Hepatocyte (in vitro differentiated cells): Measurements from ENCODE around the gene PTPRN2. TPM values are rescaled to one million over a fixed set of nuclear protein-coding genes. Genes with fewer than 3 reads are reported as not detected.

Experiments
- DNase-seq: peaks from one replicate; pipeline ENCODE4 v3.0.0-alpha.2; 2016; ENCODE audit warnings: low spot score
- H2AFZ ChIP-seq: fragments of 200-600 bp; sonication (generic); 2 replicates; pipeline ENCODE4 v1.6.0; 2016; ENCODE audit warnings: antibody characterized with exemption, mild to moderate bottlenecking
- H3K27ac ChIP-seq: fragments of 200-600 bp; sonication (generic); 2 replicates; pipeline ENCODE4 v1.5.1; 2016; ENCODE audit warnings: mild to moderate bottlenecking
- H3K27me3 ChIP-seq: fragments of 200-600 bp; sonication (generic); 2 replicates; pipeline ENCODE4 v1.6.1; 2016
- H3K36me3 ChIP-seq: fragments of 200-600 bp; sonication (generic); replicated peaks from 2 replicates; pipeline ENCODE4 v1.5.1; 2016; ENCODE audit warnings: low read depth; ENCODE audit not compliant: insufficient read depth
- H3K4me1 ChIP-seq: fragments of 200-600 bp; sonication (generic); 2 replicates; pipeline ENCODE4 v1.5.1; 2016; ENCODE audit warnings: mild to moderate bottlenecking, moderate library complexity; ENCODE audit not compliant: insufficient read depth
- H3K4me2 ChIP-seq: fragments of 200-600 bp; sonication (generic); 2 replicates; pipeline ENCODE4 v1.6.0; 2016
- H3K4me3 ChIP-seq: fragments of 200-600 bp; sonication (generic); 2 replicates; pipeline ENCODE4 v1.5.1; 2016; ENCODE audit warnings: mild to moderate bottlenecking
- H3K79me2 ChIP-seq: fragments of 200-600 bp; sonication (generic); 2 replicates; pipeline ENCODE4 v1.6.0; 2017; ENCODE audit warnings: mild to moderate bottlenecking
- H3K9me2 ChIP-seq: fragments of 200-600 bp; sonication (generic); replicated peaks from 2 replicates; pipeline ENCODE4 v1.6.0; 2017; ENCODE audit warnings: mild to moderate bottlenecking; ENCODE audit not compliant: insufficient read depth
- H3K9me3 ChIP-seq: fragments of 200-600 bp; sonication (generic); 2 replicates; pipeline ENCODE4 v1.5.1; 2016; ENCODE audit warnings: low read depth, mild to moderate bottlenecking
- H4K20me1 ChIP-seq: fragments of 200-600 bp; sonication (generic); 2 replicates; pipeline ENCODE4 v1.6.0; 2016; ENCODE audit warnings: mild to moderate bottlenecking; ENCODE audit not compliant: insufficient read depth, poor library complexity, severe bottlenecking
- EZH2 ChIP-seq: fragments of 200-600 bp; sonication (generic); IDR thresholded peaks from 2 replicates; pipeline ENCODE4 v1.6.1; 2016; ENCODE audit warnings: antibody characterized with exemption, mild to moderate bottlenecking, borderline replicate concordance
- EZH2phosphoT487 ChIP-seq: fragments of 200-600 bp; sonication (generic); IDR thresholded peaks from one replicate; pipeline ENCODE4 v1.6.1; 2018; ENCODE audit warnings: antibody characterized with exemption, mild to moderate bottlenecking, low read depth, moderate library complexity; ENCODE audit not compliant: unreplicated experiment, severe bottlenecking
- WGBS: methylation state at CpG from one replicate; pipeline ENCODE4 v1.1.6; 2016; ENCODE audit warnings: low lambda C conversion rate; ENCODE audit errors: missing lambda C conversion rate; 5-methylcytosine and 5-hydroxymethylcytosine counted together
- polyA plus RNA-seq: library from polyadenylated mRNA; unstranded; fragments of >200 nt; fragmentation: Nextera tagmentation; extraction: Ambion mirVana; gene quantifications from 2 replicates; pipeline ENCODE4 v1.2.1, GENCODE V29; 2016
- total RNA-seq: library from RNA; depleted of rRNA; stranded (reverse); fragments of >200 nt; gene quantifications from 2 replicates; pipeline ENCODE4 v1.2.3, GENCODE V29; 2014
- TF ChIP-seq, protein P1 (sequence below): fragments of 200-600 bp; sonication (generic); IDR thresholded peaks from 2 replicates; pipeline ENCODE4 v1.5.1; 2016; ENCODE audit warnings: antibody characterized with exemption, mild to moderate bottlenecking; ENCODE audit not compliant: poor library complexity

PTPRN2 gene
- total and polyA plus RNA-seq, 2 experiments from 2014 or later, result 2.1 to 3.3 TPM

DNA sequence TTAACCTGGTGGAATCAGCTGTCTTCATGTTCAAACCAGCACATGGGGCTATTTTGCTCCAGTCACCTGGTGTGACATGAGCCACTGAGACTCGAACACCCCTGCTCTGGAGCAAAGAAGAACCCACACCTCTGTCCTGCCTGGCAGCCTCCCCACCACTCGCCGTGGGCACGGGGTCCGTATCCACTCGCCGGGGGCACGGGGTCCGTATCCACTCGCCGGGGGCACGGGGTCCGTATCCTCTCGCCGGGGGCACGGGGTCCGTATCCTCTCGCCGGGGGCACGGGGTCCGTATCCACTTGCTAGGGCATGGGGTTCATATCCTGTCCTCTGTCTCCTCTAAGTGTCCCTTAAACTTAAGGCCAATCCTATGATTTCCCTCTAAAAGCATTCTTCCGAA, 558.7 kb downstream of the PTPRN2 start:
- 95% methylated on average over 20 of the region's 22 CpGs for WGBS
- Histone ChIP-seq H3K27ac (no peak overlapping the region), H2AFZ (no peak overlapping the region), H3K4me2 (peak overlapping the region; percentile 25), H3K4me3 (no peak overlapping the region), H3K9me3 (no peaks in the 10 kb centered on the region), H3K27me3 (no peaks in the 10 kb centered on the region), H3K9me2 (no peaks in the 10 kb centered on the region), H3K79me2 (no peaks in the 10 kb centered on the region), H4K20me1 (no peaks in the 10 kb centered on the region), H3K4me1 (peaks cover 5% of the 10 kb centered on the region), H3K36me3 (no peaks in the 10 kb centered on the region)
- DNase-seq, result no peak
- TF ChIP-seq EZH2 (no peak), EZH2phosphoT487 (no peak)
- TF ChIP-seq, protein P1, sequence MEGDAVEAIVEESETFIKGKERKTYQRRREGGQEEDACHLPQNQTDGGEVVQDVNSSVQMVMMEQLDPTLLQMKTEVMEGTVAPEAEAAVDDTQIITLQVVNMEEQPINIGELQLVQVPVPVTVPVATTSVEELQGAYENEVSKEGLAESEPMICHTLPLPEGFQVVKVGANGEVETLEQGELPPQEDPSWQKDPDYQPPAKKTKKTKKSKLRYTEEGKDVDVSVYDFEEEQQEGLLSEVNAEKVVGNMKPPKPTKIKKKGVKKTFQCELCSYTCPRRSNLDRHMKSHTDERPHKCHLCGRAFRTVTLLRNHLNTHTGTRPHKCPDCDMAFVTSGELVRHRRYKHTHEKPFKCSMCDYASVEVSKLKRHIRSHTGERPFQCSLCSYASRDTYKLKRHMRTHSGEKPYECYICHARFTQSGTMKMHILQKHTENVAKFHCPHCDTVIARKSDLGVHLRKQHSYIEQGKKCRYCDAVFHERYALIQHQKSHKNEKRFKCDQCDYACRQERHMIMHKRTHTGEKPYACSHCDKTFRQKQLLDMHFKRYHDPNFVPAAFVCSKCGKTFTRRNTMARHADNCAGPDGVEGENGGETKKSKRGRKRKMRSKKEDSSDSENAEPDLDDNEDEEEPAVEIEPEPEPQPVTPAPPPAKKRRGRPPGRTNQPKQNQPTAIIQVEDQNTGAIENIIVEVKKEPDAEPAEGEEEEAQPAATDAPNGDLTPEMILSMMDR, result no peak

DNA sequence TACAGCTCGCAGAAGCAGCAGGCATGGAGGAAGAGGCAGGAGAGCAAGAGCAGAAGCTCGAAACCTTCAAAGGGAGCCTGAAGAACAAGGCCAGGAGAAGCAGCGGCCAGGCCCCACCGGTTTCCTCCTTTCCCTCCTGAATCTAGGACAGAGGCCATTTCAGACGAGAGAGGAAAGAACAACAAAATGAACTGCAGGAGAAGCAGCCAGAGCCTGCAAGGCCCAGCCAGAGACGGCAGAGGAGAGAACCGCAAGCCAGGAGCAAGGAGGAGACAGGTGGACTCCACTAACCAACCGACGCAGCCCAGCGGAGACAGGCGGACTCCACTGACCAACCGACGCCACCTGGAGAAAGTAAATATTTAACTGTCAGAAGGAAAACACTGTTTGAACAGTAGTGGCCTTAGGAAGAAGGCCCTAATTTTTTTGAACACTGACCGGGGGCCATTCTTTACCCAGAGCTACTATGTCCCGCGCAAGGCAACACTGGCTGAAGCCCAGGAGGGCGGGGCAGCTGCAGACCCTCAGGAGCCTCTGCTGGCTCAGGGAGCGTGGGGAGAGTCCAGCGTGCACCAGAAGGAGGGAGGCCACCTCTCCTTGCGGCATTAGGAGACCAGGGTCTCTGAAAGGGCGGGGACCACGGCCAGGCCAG, 559.2 kb downstream of the PTPRN2 start:
- Histone ChIP-seq H3K36me3 (no peaks in the 10 kb centered on the region), H2AFZ (peak overlapping the region; percentile 49), H3K9me2 (no peaks in the 10 kb centered on the region), H3K4me1 (peaks cover 5% of the 10 kb centered on the region), H3K27ac (no peak overlapping the region), H3K79me2 (no peaks in the 10 kb centered on the region), H3K4me2 (peak overlapping the region; percentile 25), H3K4me3 (no peak overlapping the region), H4K20me1 (no peaks in the 10 kb centered on the region), H3K9me3 (no peaks in the 10 kb centered on the region), H3K27me3 (no peaks in the 10 kb centered on the region)
- 72% methylated on average over 22 of the region's 22 CpGs for WGBS
- DNase-seq, result peak; percentile 60
- TF ChIP-seq EZH2, result no peak
- TF ChIP-seq EZH2phosphoT487, result no peak
- TF ChIP-seq, protein P1, result no peak

DNA sequence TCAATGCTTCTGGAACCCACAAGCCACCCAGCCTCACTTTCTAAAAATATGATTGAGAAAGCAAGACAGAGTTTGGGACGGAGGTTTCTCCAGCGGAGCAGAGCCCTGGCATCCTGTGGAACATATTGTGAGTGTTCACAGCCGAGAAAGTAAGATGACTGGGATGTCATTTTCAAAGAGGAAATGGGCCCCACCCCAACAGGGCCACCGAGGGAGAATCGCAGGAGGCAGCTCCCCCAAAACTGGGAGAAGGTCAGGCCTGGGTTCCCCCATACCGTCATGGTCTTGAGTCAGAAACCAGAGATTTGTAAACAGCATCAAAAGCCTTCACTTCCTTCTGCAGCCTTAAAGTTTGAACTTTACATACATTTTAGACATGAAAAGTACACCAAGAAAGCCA, 560.0 kb downstream of the PTPRN2 start:
- H4K20me1 ChIP-seq, result no peaks in the 10 kb centered on the region
- no peak overlapping the region for H3K27ac ChIP-seq
- TF ChIP-seq EZH2, result no peak
- no peak overlapping the region for H3K4me2 ChIP-seq
- H3K27me3 ChIP-seq, result no peaks in the 10 kb centered on the region
- WGBS, result 91% methylated on average over 6 of the region's 6 CpGs
- H3K9me2 ChIP-seq, result no peaks in the 10 kb centered on the region
- no peaks in the 10 kb centered on the region for H3K36me3 ChIP-seq
- DNase-seq, result no peak
- no peak overlapping the region for H3K4me3 ChIP-seq
- H3K79me2 ChIP-seq, result no peaks in the 10 kb centered on the region
- H3K4me1 ChIP-seq, result peaks cover 5% of the 10 kb centered on the region
- no peak overlapping the region for H2AFZ ChIP-seq
- H3K9me3 ChIP-seq, result no peaks in the 10 kb centered on the region

DNA sequence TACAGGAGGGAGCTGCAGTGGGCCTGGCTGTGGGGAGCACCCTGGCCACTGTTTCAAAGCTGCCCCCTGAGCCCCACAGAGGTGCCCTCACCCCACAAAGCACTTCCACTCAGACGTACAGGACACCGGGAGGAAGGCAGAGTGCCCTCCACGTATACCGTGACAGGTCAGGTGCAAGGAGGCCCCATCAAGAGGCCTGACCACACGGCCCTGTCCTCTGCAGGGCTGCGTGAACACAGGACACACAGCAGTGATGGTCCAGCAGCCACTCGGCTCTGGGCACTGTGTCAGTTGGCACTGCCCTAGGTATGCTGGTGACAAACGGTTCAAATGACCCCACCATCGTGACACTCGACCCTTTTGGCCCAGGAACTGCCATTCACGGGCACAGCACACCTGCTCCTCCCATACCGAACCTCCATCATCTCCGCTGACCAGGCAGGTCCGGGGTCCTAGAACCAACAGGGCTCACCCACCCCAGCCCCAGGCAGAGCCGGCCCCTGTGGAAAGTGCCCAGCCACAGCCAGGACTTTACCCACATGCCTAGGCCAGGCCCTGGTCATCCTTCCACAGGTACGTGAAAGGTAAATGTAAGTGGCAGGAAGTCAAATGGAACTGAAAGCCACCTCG, 560.9 kb downstream of the PTPRN2 start:
- no peaks in the 10 kb centered on the region for H3K27me3 ChIP-seq
- no peak overlapping the region for H3K4me3 ChIP-seq
- H3K9me3 ChIP-seq, result no peaks in the 10 kb centered on the region
- H3K79me2 ChIP-seq, result no peaks in the 10 kb centered on the region
- H4K20me1 ChIP-seq, result no peaks in the 10 kb centered on the region
- no peaks in the 10 kb centered on the region for H3K36me3 ChIP-seq
- H3K9me2 ChIP-seq, result no peaks in the 10 kb centered on the region
- TF ChIP-seq EZH2phosphoT487 (no peak), EZH2 (no peak)
- TF ChIP-seq, protein P1, result no peak
- H3K27ac ChIP-seq, result no peak overlapping the region
- no peak overlapping the region for H2AFZ ChIP-seq
- H3K4me1 ChIP-seq, result peaks cover 5% of the 10 kb centered on the region
- WGBS, result 91% methylated on average over 17 of the region's 17 CpGs
- no peak for DNase-seq
- no peak overlapping the region for H3K4me2 ChIP-seq
